ENCODE measurements around the gene CAMTA1.

- no peak for TF ChIP-seq EGR1 (IDR thresholded peaks at IDR 0.05; ENCODE audit: low read depth)
- TF ChIP-seq, protein P1, sequence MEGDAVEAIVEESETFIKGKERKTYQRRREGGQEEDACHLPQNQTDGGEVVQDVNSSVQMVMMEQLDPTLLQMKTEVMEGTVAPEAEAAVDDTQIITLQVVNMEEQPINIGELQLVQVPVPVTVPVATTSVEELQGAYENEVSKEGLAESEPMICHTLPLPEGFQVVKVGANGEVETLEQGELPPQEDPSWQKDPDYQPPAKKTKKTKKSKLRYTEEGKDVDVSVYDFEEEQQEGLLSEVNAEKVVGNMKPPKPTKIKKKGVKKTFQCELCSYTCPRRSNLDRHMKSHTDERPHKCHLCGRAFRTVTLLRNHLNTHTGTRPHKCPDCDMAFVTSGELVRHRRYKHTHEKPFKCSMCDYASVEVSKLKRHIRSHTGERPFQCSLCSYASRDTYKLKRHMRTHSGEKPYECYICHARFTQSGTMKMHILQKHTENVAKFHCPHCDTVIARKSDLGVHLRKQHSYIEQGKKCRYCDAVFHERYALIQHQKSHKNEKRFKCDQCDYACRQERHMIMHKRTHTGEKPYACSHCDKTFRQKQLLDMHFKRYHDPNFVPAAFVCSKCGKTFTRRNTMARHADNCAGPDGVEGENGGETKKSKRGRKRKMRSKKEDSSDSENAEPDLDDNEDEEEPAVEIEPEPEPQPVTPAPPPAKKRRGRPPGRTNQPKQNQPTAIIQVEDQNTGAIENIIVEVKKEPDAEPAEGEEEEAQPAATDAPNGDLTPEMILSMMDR (IDR thresholded peaks at IDR 0.05 in 2 of 3, conservative IDR thresholded peaks at IDR 0.05 in 1 of 3; ENCODE audit: borderline replicate concordance in 1 of 3, insufficient read depth in 1 of 3, low read depth in 2 of 3, low read length in 2 of 3) = no peak
- TF ChIP-seq EZH2 (IDR thresholded peaks at IDR 0.05) = no peak
- TF ChIP-seq EZH2phosphoT487 (IDR thresholded peaks at IDR 0.05; ENCODE audit: borderline replicate concordance) = no peak
- no peak for TF ChIP-seq POLR2A (IDR thresholded peaks at IDR 0.05; ENCODE audit: borderline replicate concordance, extremely low read depth, insufficient read depth, insufficient read length)
Measured at GRCh38 chr1:7046891-7047290, 261.6 kb downstream of the CAMTA1 start.

Measured in HCT116 (cell line).